ENCODE measurements around the gene PKP4.

The PKP4 gene

DNA sequence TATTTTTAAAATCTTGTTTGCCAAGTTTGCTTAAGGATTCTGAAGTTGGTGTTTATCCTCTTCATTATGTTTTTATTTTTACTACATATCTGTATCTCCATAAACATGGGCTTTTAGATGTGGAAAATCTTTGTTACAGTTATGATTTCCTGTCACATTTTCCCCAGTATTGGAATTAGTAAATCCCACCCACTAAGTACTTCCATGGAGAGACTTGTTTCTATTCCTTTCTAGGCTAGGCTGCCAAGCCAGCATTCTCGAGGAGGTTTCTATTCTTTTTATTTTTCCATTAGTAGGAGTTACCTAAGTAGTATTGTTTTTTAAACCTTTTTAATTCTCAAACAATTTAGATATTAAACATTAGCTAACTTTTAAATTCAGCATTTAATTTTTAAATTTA is 22.1 kb downstream of the PKP4 start:
- TF ChIP-seq, protein P1, sequence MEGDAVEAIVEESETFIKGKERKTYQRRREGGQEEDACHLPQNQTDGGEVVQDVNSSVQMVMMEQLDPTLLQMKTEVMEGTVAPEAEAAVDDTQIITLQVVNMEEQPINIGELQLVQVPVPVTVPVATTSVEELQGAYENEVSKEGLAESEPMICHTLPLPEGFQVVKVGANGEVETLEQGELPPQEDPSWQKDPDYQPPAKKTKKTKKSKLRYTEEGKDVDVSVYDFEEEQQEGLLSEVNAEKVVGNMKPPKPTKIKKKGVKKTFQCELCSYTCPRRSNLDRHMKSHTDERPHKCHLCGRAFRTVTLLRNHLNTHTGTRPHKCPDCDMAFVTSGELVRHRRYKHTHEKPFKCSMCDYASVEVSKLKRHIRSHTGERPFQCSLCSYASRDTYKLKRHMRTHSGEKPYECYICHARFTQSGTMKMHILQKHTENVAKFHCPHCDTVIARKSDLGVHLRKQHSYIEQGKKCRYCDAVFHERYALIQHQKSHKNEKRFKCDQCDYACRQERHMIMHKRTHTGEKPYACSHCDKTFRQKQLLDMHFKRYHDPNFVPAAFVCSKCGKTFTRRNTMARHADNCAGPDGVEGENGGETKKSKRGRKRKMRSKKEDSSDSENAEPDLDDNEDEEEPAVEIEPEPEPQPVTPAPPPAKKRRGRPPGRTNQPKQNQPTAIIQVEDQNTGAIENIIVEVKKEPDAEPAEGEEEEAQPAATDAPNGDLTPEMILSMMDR (IDR thresholded peaks at IDR 0.05), result no peak

DNA sequence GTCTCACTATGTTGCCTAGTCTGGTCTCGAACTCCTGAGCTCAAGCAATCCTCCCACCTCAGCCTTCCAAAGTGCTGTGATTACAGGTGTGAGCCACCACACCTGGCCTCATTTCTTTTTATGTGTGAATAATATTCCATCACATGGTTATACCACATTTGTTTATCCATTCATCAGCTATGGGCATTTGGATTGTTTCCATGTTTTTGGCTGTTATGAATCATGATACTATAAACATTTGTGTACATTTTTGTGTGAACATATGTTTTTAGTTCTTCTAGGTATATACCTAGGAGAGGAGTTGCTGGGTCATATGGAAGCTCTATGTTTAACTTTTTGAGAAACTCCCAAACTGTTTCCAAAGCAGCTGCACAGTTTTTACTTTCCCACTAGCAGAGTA is 24.4 kb downstream of the PKP4 start:
- TF ChIP-seq, protein P1 (IDR thresholded peaks at IDR 0.05), result no peak

DNA sequence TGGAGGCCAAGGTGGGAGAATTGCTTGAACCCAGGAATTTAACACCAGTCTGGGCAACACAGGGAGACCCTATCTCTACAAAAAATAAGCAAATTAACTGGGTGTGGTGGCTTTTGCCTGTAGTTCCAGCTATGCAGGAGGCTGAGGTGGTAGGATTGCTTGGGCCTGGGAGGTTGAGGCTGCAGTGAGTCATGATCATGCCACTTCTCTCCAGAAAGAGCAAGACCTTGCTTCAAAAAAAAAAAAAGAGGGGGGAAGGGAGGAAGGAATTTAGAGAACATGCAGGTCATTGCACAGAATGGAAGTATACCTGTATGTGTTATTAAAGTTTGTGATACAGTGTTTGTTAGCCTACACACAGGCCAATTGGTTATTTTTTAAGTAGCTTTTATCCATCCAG is 25.8 kb downstream of the PKP4 start:
- TF ChIP-seq, protein P1 (IDR thresholded peaks at IDR 0.05), result no peak

DNA sequence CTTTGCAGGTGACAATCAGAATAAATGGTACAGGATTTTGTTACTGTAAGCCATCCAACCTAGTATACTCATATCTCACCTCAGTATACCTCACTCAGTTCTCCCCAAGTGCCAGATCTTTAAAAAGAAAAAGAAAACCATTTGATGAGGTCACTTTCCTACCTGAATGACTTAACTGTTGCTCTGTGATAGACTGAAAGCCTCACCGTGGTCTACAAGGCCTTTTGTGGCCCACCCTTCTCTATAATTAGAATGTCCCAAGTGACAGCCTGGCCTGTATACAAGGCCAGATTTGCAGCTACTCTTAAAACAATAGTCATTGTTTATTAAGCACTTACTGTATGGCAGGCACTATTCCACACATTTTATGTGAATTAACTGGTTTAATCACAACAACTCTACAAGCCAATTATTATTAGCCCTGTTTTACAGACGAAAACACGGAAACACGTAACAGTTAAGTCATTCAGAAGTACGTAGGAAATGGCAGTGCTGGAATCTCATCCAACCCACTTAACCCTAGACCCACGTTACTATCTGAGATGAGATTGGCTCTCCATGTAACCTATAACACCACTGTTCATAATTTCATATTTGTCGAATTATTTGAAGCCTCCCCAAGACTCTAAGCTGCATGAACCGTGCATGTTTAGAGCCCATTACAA is 28.3 kb downstream of the PKP4 start:
- TF ChIP-seq, protein P1 (IDR thresholded peaks at IDR 0.05), result no peak

DNA sequence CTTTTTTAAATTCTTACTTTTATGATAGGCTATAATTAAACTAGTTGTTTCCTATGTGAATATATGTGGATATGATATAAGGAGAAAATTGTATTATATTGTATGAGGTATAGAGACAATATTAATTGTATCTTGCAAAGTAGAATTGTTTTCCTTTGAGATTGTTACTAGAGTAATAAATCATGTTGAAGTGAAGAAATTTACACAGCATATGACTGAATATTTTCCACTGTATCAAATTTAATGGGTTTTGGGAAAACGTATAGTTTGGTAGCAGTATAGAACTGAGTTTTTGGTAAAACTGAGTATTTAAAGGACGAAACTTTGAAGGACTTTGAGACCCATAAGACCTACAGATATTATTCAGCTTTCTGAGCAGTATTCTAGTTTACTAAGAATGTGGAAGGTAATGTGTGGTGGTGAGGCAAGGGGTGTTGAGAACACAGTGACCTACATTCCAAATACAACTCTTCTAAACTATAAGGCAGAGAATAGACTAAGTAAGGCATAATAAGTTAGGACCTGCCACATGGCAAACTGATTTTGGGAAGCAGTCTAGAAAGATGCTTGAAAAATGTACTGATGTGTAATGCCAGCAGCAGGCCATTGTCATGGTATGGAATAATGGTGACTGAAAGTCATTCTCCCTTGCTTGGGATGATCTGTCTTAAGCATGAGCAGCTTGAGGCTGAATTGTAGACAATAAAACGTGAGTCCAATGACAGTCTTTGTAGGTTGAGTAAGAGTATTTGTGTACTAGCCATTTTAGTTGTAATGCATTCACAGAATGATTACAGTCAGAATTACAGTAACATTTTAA is 29.6 kb downstream of the PKP4 start:
- TF ChIP-seq, protein P1 (IDR thresholded peaks at IDR 0.05), result no peak

DNA sequence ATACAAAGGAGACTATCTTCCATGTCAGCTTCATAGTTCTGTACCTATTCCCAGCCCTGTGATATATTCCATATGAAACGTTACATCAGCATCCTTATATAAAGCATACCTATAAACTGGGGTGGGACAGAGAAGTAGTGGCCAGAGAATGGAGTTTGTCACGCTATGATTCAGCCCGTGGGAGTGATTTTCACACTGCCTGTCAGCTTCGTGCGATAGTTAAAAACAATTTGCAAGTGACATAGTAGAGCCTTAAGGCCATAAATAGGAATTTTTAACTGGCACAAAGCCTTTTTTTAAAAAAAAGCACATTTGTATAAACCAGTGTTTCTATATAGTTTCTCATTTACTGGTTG is 30.2 kb downstream of the PKP4 start:
- TF ChIP-seq, protein P1 (IDR thresholded peaks at IDR 0.05), result no peak

DNA sequence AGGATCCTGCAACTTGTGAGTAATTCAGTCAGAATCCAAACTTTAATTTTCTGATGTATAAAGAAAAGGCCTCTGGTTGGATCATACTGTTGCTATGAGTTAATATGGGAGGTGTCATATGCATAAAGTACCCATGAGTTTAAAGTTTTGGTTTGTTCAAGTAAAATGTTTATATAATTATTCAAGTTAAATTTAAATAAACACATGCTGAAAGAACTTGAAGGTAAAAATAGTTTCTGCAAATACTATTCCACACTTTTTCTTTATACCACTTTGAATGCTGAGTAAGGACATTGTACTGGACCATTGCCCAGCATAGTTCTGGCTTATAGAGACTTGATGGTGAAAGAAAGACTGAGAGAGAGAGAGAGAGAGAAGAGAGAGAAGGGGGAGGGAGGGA is 30.7 kb downstream of the PKP4 start:
- TF ChIP-seq, protein P1 (IDR thresholded peaks at IDR 0.05), result no peak

All from LNCAP (cell line).